GM04504 (cell line): Measurements from ENCODE around the gene MBOAT2.
"Not testable (repeated sequence)": the region's sequence is repeated elsewhere in the genome, so short reads cannot be mapped to it uniquely, and the experiment has no call there.

ENCODE experiments used
- DNase-seq: peaks from one replicate; pipeline ENCODE4 v3.0.0-alpha.2; 2012; ENCODE audit warnings: low read depth

Gene MBOAT2

GRCh38 chr2:8895087-8895912 is 108.2 kb downstream of the MBOAT2 start:
- DNase-seq = not testable (repeated sequence)

- DNase-seq = no peak
These were observed 109.3 kb downstream of the MBOAT2 start for GRCh38 chr2:8893978-8894820.

GRCh38 chr2:8893474-8893873 is 110.0 kb downstream of the MBOAT2 start:
- DNase-seq = no peak

- DNase-seq = no peak
These were observed 111.4 kb downstream of the MBOAT2 start for GRCh38 chr2:8892111-8892510.

GRCh38 chr2:8889978-8890377 is 113.5 kb downstream of the MBOAT2 start:
- DNase-seq = no peak

- DNase-seq = no peak
These were observed 114.5 kb downstream of the MBOAT2 start for GRCh38 chr2:8888963-8889362.

GRCh38 chr2:8886876-8887275 is 116.6 kb downstream of the MBOAT2 start:
- DNase-seq = no peak

GRCh38 chr2:8886202-8886518 is 117.3 kb downstream of the MBOAT2 start:
- no peak for DNase-seq

- no peak for DNase-seq
These were observed 117.9 kb downstream of the MBOAT2 start for GRCh38 chr2:8885449-8886201.

- no peak for DNase-seq
These were observed 118.7 kb downstream of the MBOAT2 start for GRCh38 chr2:8884812-8885211.

- no peak for DNase-seq
These were observed 121.4 kb downstream of the MBOAT2 start for GRCh38 chr2:8882094-8882493.

GRCh38 chr2:8877894-8878293 is 125.6 kb downstream of the MBOAT2 start:
- no peak for DNase-seq

- DNase-seq = no peak
These were observed 126.2 kb downstream of the MBOAT2 start for GRCh38 chr2:8877332-8877731.

- DNase-seq = no peak
These were observed 126.9 kb downstream of the MBOAT2 start for GRCh38 chr2:8876628-8877027.

GRCh38 chr2:8872821-8873432 is 130.6 kb downstream of the MBOAT2 start:
- DNase-seq = peak; percentile 19

GRCh38 chr2:8870441-8870840 is 133.0 kb downstream of the MBOAT2 start:
- no peak for DNase-seq

- no peak for DNase-seq
These were observed 136.1 kb downstream of the MBOAT2 start for GRCh38 chr2:8867363-8867762.

GRCh38 chr2:8863331-8863953 is 140.0 kb downstream of the MBOAT2 start:
- no peak for DNase-seq

- DNase-seq = no peak
These were observed 141.3 kb downstream of the MBOAT2 start for GRCh38 chr2:8862230-8862629.

GRCh38 chr2:8861797-8862196 is 141.7 kb downstream of the MBOAT2 start:
- no peak for DNase-seq

GRCh38 chr2:8860239-8860638 is 143.2 kb downstream of the MBOAT2 start:
- DNase-seq = no peak

- no peak for DNase-seq
These were observed 144.6 kb downstream of the MBOAT2 start for GRCh38 chr2:8858910-8859309.
